ENCODE measurements around the gene HELZ.

The HELZ gene

DNA sequence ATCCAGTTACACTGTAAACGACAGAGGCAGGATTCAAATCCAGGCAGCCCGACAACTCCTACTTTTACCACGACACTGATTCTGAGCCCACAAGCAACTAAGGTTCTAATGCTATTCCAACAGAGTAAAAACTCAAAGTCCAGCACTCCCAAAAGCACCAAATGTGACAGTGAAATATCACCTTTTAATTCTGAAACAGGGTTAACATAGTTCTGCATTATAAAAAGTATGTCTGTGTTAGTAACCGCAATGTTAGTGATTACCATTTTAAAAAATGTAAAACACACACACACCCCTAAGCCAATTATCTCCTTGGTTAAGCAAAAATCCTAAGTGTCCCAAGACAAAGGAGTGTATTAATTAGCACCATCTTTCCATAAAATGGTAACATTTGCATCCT, 19.7 kb downstream of the HELZ start:
- H3K4me3 ChIP-seq (ENCODE audit: low read depth, low read length) = no peak overlapping the region
- TF ChIP-seq, protein P1, sequence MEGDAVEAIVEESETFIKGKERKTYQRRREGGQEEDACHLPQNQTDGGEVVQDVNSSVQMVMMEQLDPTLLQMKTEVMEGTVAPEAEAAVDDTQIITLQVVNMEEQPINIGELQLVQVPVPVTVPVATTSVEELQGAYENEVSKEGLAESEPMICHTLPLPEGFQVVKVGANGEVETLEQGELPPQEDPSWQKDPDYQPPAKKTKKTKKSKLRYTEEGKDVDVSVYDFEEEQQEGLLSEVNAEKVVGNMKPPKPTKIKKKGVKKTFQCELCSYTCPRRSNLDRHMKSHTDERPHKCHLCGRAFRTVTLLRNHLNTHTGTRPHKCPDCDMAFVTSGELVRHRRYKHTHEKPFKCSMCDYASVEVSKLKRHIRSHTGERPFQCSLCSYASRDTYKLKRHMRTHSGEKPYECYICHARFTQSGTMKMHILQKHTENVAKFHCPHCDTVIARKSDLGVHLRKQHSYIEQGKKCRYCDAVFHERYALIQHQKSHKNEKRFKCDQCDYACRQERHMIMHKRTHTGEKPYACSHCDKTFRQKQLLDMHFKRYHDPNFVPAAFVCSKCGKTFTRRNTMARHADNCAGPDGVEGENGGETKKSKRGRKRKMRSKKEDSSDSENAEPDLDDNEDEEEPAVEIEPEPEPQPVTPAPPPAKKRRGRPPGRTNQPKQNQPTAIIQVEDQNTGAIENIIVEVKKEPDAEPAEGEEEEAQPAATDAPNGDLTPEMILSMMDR (IDR thresholded peaks at IDR 0.05; ENCODE audit: low read depth, low read length, missing control alignments) = no peak
- DNase-seq (ENCODE audit: low read depth) = no peak

DNA sequence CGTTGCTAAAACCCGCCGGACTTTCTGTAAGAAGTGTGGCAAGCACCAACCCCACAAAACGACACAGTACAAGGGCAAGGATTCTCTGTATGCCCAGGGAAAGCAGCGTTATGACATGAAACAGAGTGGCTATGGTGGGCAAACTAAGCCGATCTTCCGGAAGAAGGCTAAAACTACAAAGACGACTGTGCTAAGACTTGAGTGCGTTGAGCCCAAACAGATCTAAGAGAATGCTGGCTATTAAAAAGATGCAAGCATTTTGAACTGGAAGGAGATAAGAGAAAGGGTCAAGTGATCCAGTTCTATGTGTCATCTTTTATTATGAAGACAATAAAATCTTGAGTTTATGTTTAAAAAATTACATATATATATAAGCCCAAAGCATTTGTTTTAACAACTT, 20.3 kb downstream of the HELZ start:
- no peak overlapping the region for H3K4me3 ChIP-seq (ENCODE audit: low read depth, low read length)
- no peak for DNase-seq (ENCODE audit: low read depth)
- TF ChIP-seq, protein P1 (IDR thresholded peaks at IDR 0.05; ENCODE audit: low read depth, low read length, missing control alignments) = no peak

DNA sequence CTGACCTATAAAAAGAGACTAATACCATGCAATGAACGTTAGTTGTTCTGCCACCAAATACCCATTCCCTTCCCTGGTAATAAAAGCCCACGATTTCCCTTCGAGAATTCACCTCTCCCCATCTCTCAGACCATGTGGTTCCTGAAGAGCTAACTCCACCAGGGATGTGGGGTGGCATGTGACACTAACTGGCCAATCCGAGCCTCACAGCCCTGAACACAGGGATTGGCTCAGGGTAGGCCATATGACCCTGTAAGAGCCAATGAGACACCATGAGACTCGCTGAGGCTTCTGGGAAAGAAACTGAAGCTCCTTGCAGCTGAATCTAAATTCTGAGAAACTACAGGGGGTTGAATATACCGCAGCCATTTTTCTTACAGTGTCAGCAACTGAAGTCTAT, 21.1 kb downstream of the HELZ start:
- no peak for DNase-seq (ENCODE audit: low read depth)
- TF ChIP-seq, protein P1 (IDR thresholded peaks at IDR 0.05; ENCODE audit: low read depth, low read length, missing control alignments) = no peak
- H3K4me3 ChIP-seq (ENCODE audit: low read depth, low read length) = no peak overlapping the region

DNA sequence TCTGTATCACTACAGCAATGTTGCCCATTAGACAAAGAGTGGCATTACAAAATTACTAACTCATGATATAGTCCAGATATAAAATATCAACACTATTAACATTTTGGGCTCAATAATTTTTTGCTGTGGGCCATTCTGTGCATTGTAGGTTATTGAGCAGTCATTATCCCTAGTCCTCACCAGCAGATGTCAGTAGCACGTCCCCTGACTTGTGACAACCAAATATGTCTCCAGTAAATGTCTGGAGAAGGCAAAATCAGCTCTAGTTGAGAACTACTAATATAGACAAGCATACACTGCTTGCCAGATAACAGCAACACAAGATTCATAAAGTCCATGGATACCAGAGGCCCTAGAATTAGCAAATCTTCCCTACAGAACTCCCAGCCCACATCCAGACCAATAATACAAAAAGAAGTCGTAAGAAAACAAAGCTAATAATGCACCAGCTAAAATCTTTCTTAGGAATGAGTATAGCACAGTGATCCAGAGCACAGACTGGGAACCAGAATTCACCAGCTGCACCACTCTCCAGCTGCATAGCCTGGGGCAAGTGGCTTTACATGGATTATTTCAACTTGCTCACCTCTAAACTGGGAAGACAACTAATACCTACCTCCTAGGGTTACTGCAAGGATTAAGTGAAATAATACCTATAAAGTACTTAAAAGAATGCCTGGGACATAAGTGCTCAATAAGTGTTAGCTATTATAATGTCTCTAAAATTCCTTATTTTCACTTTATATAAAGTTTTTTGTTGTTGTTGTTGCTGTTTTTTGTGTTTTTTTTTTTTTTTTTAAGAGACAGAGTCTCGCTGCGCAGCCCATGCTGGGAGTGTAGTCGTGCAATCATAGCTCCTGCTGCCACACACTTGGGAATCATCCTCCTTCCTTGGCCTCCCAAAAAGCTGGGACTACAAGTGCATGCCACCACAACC, 23.7 kb downstream of the HELZ start:
- TF ChIP-seq, protein P1 (IDR thresholded peaks at IDR 0.05; ENCODE audit: low read depth, low read length, missing control alignments) = peak; percentile 38
- DNase-seq (ENCODE audit: low read depth) = no peak

GRCh38 chr17:67218385-67218950, 26.5 kb downstream of the HELZ start:
- no peak overlapping the region for H3K4me3 ChIP-seq (ENCODE audit: low read depth, low read length)
- TF ChIP-seq, protein P1 (IDR thresholded peaks at IDR 0.05; ENCODE audit: low read depth, low read length, missing control alignments) = no peak
- no peak for DNase-seq (ENCODE audit: low read depth)

More for the DNA sequence above, 23.7 kb downstream of the HELZ start:
- no peak overlapping the region for H3K4me3 ChIP-seq (ENCODE audit: low read depth, low read length)

DNA sequence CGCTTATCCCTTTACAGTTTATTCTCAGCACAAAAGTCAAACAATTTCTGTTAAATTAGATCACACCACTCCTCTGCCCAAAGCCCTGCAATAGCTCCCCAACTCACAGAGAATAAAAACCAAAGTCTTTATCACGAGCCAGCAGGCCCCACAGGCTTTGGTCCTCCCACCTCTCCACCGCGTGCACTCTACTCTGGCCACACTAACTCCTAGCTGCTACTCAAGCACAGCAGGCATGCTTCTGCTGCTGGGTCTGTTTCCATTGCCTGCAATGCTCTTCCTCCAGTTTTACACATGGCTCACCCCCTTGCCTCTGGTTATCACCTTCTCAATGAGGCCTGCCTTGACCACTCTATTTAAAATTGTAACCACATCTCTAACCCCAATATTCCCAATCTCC, 27.6 kb downstream of the HELZ start:
- TF ChIP-seq, protein P1 (IDR thresholded peaks at IDR 0.05; ENCODE audit: low read depth, low read length, missing control alignments) = no peak
- H3K4me3 ChIP-seq (ENCODE audit: low read depth, low read length) = no peak overlapping the region
- DNase-seq (ENCODE audit: low read depth) = no peak

All from GM12864 (cell line).